SU-DHL-6 (cell line): ENCODE data around the gene CDR2L.

ENCODE experiments used
- H2AFZ ChIP-seq: fragments of 200-600 bp; sonication (generic); 2 replicates; pipeline ENCODE4 v1.6.1; 2014; ENCODE audit warnings: low read depth, mild to moderate bottlenecking, moderate library complexity, mixed read lengths, antibody characterized with exemption, low read length; ENCODE audit not compliant: severe bottlenecking
- H3F3A ChIP-seq: fragments of 200-600 bp; shearing (Covaris generic); 2 replicates; pipeline ENCODE4 v1.6.0; 2016; ENCODE audit warnings: antibody characterized with exemption, mild to moderate bottlenecking; ENCODE audit not compliant: insufficient read depth
- H3K27ac ChIP-seq: fragments of 200-600 bp; sonication (generic); 2 replicates; pipeline ENCODE4 v1.5.1; 2016; ENCODE audit warnings: low read depth, mild to moderate bottlenecking, low read length, moderate library complexity, mixed read lengths
- H3K27me3 ChIP-seq: fragments of 200-600 bp; sonication (generic), shearing (Covaris generic); 2 replicates; pipeline ENCODE4 v1.6.0; 2014; ENCODE audit warnings: mild to moderate bottlenecking, low read length
- H3K36me3 ChIP-seq: fragments of 200-600 bp; sonication (generic); 2 replicates; pipeline ENCODE4 v1.6.1; 2014; ENCODE audit warnings: mild to moderate bottlenecking, low read length, mixed read lengths
- H3K4me2 ChIP-seq: fragments of 300-600, 200-600 bp; shearing (Covaris generic), sonication (generic); 2 replicates; pipeline ENCODE4 v1.6.0; 2014; ENCODE audit warnings: low read length, low read depth, mild to moderate bottlenecking; ENCODE audit not compliant: poor library complexity, severe bottlenecking
- H3K4me3 ChIP-seq: fragments of 200-600 bp; sonication (generic); 2 replicates; pipeline ENCODE4 v1.5.1; 2014; ENCODE audit warnings: antibody characterized with exemption, low read length, mild to moderate bottlenecking, mixed read lengths; ENCODE audit not compliant: insufficient read depth, poor library complexity, severe bottlenecking
- H3K79me2 ChIP-seq: fragments of 200-600 bp; sonication (generic); 2 replicates; pipeline ENCODE4 v1.6.1; 2014; ENCODE audit warnings: mild to moderate bottlenecking, low read length, moderate library complexity; ENCODE audit not compliant: insufficient read depth
- H3K9ac ChIP-seq: fragments of 200-600 bp; sonication (generic); 2 replicates; pipeline ENCODE4 v1.7.0; 2014; ENCODE audit warnings: mild to moderate bottlenecking, low read length
- H3K9me2 ChIP-seq: fragments of 200-600 bp; sonication (generic); replicated peaks from 2 replicates; pipeline ENCODE4 v1.6.1; 2014; ENCODE audit warnings: low read length; ENCODE audit not compliant: insufficient read depth
- H3K9me3 ChIP-seq: fragments of 200-600 bp; sonication (generic); 2 replicates; pipeline ENCODE4 v1.6.1; 2014; ENCODE audit warnings: low read length, mixed read lengths; ENCODE audit not compliant: insufficient read depth
- H4K20me1 ChIP-seq: fragments of 200-600 bp; sonication (generic); 2 replicates; pipeline ENCODE4 v1.6.1; 2014; ENCODE audit warnings: low read depth, mild to moderate bottlenecking, antibody characterized with exemption, low read length, moderate library complexity, mixed read lengths
- CTCF ChIP-seq: fragments of 200-600 bp; sonication (generic); IDR thresholded peaks from one replicate; pipeline ENCODE4 v1.5.1; 2017; ENCODE audit warnings: antibody characterized with exemption, mild to moderate bottlenecking, low read length, moderate library complexity; ENCODE audit not compliant: insufficient read depth, poor library complexity, severe bottlenecking
- EZH2phosphoT487 ChIP-seq: fragments of 200-600 bp; sonication (generic), shearing (Covaris generic); conservative IDR thresholded peaks from 2 replicates; pipeline ENCODE4 v1.6.1; 2018; ENCODE audit warnings: mild to moderate bottlenecking, antibody characterized with exemption, low read length, moderate library complexity, mixed read lengths

CDR2L gene

GRCh38 chr17:74941128-74941725 is 46.2 kb upstream of the CDR2L start:
- Histone ChIP-seq H3K27ac (no peak overlapping the region), H2AFZ (no peak overlapping the region), H3K79me2 (no peaks in the 10 kb centered on the region), H3F3A (no peaks in the 10 kb centered on the region), H3K9me3 (no peaks in the 10 kb centered on the region), H3K27me3 (no peaks in the 10 kb centered on the region), H3K36me3 (no peaks in the 10 kb centered on the region), H3K9me2 (no peaks in the 10 kb centered on the region), H3K4me3 (no peak overlapping the region), H3K9ac (no peak overlapping the region), H4K20me1 (no peaks in the 10 kb centered on the region), H3K4me2 (no peak overlapping the region)
- TF ChIP-seq CTCF (no peak), EZH2phosphoT487 (no peak)

DNA sequence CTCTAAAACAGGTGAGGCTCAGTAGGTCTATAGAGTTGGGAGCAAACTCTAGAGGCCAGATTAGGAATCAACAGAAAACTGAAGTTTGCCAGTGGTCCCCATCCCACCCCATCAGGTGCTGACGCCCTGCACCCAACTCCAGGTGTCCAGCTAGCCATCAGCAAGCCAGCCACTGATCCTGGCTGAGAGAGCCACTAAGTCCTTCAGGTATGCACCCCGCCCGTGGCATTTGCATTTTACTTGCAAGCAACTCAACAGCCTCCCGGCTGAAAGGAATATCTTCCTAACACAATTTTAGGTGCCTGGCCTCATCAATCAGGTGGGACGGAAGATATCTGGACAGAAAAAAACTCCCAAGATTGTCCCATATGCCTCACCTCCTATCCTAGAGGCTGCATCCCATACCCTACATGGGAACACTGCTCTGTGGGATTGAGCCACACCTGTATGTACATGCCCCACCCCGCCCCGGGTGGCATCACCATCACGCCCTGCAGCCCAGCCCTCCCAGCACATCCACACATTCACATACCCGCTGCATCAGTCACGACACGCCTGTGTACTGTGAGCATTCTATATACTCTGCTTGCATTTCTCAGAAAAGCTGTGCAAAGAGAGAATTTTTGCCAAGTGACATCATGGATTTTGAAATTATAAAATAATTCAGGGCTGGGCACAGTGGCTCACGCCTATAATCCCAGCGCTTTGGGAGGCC is 43.5 kb upstream of the CDR2L start:
- H3K27me3 ChIP-seq = no peaks in the 10 kb centered on the region
- no peak overlapping the region for H3K4me2 ChIP-seq
- no peak overlapping the region for H3K27ac ChIP-seq
- H3K36me3 ChIP-seq = no peaks in the 10 kb centered on the region
- TF ChIP-seq CTCF (no peak), EZH2phosphoT487 (no peak)
- no peak overlapping the region for H3K9ac ChIP-seq
- H3K4me3 ChIP-seq = no peak overlapping the region
- H3K9me2 ChIP-seq = no peaks in the 10 kb centered on the region
- H2AFZ ChIP-seq = no peak overlapping the region
- no peaks in the 10 kb centered on the region for H3K9me3 ChIP-seq
- H4K20me1 ChIP-seq = no peaks in the 10 kb centered on the region
- no peaks in the 10 kb centered on the region for H3K79me2 ChIP-seq
- no peaks in the 10 kb centered on the region for H3F3A ChIP-seq

- Histone ChIP-seq H3K4me3 (no peak overlapping the region), H3K36me3 (no peaks in the 10 kb centered on the region), H3K9me2 (no peaks in the 10 kb centered on the region), H3K9me3 (no peaks in the 10 kb centered on the region), H3K27me3 (no peaks in the 10 kb centered on the region), H3K4me2 (no peak overlapping the region), H4K20me1 (no peaks in the 10 kb centered on the region), H3F3A (no peaks in the 10 kb centered on the region), H2AFZ (no peak overlapping the region), H3K27ac (no peak overlapping the region), H3K9ac (no peak overlapping the region), H3K79me2 (no peaks in the 10 kb centered on the region)
- TF ChIP-seq CTCF (no peak), EZH2phosphoT487 (no peak)
These were observed 41.9 kb upstream of the CDR2L start for GRCh38 chr17:74945543-74945942.
